Epithelial cell of esophagus (primary cell): ENCODE results near the gene TMEM269.

ENCODE experiments used
- DNase-seq: peaks from one replicate; pipeline ENCODE4 v3.0.0; 2010; ENCODE audit warnings: low read depth
- H3K4me3 ChIP-seq: 2 replicates; pipeline ENCODE4 v1.5.1; 2011; ENCODE audit warnings: mild to moderate bottlenecking, low read length, control low read depth
- TF ChIP-seq, protein P1 (sequence below): IDR thresholded peaks from 2 replicates; pipeline ENCODE4 v1.5.1; 2011; ENCODE audit warnings: low read depth, mild to moderate bottlenecking, low read length, control low read depth, inconsistent platforms; ENCODE audit not compliant: insufficient read depth; ENCODE audit errors: missing control alignments

Gene TMEM269

GRCh38 chr1:42776502-42776901 lies 8.3 kb upstream of the TMEM269 start:
- DNase-seq = no peak
- TF ChIP-seq, protein P1, sequence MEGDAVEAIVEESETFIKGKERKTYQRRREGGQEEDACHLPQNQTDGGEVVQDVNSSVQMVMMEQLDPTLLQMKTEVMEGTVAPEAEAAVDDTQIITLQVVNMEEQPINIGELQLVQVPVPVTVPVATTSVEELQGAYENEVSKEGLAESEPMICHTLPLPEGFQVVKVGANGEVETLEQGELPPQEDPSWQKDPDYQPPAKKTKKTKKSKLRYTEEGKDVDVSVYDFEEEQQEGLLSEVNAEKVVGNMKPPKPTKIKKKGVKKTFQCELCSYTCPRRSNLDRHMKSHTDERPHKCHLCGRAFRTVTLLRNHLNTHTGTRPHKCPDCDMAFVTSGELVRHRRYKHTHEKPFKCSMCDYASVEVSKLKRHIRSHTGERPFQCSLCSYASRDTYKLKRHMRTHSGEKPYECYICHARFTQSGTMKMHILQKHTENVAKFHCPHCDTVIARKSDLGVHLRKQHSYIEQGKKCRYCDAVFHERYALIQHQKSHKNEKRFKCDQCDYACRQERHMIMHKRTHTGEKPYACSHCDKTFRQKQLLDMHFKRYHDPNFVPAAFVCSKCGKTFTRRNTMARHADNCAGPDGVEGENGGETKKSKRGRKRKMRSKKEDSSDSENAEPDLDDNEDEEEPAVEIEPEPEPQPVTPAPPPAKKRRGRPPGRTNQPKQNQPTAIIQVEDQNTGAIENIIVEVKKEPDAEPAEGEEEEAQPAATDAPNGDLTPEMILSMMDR = no peak
- H3K4me3 ChIP-seq = no peak overlapping the region

GRCh38 chr1:42777852-42778251 lies 6.9 kb upstream of the TMEM269 start:
- peak; percentile 59 for DNase-seq
- TF ChIP-seq, protein P1 = peak; percentile 83
- no peak overlapping the region for H3K4me3 ChIP-seq

- no peak overlapping the region for H3K4me3 ChIP-seq
- TF ChIP-seq, protein P1 = no peak
- DNase-seq = no peak
Observed at GRCh38 chr1:42779725-42780124, 5.1 kb upstream of the TMEM269 start.

- H3K4me3 ChIP-seq = no peak overlapping the region
- DNase-seq = no peak
- TF ChIP-seq, protein P1 = no peak
Observed at GRCh38 chr1:42780176-42780575, 4.6 kb upstream of the TMEM269 start.

DNA sequence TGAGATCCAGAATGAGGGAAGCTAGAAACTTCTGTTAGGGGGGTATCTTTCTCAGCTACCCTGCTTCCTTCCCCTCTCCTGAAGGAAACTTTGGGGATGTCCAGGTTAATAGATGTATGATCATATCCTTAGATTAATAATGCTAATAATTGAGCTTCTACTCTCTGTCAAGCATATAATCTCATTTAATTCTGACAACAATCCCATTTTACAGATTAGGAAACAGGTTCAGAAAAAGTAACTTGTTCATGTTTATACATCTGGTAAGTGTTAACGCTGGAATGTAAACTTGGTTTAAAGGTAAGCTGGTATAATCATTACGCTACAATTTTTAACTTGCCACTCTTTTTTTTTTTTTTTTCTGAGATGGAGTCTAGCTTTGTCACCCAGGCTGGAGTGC lies 1.7 kb upstream of the TMEM269 start:
- H3K4me3 ChIP-seq = no peak overlapping the region
- DNase-seq = no peak
- TF ChIP-seq, protein P1 = no peak

- TF ChIP-seq, protein P1 = no peak
- no peak for DNase-seq
- no peak overlapping the region for H3K4me3 ChIP-seq
Observed at GRCh38 chr1:42784547-42784945, 245 bp upstream of the TMEM269 start.

DNA sequence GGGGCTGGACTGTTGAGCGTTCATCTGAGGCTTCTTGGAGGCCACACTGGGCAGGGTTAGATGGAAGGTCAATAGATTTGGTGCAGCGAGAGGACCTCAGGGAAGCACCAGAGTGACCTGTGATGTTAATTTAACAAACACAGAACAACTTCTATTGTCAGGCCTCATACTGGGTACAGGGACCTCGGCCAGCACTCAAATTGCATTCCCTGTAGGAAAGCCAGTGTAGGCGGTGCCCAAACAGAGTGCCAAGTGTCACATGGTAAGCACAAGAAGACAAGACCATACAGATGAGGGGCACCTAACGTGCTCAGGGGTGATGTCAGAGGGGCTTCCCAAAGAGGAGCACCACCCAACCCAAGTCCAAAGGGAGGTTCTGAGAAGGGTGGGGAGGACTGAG lies 1.3 kb downstream of the TMEM269 start:
- DNase-seq = no peak
- no peak overlapping the region for H3K4me3 ChIP-seq
- TF ChIP-seq, protein P1 = no peak
